ENCODE data around the gene METTL26.
A peak's percentile ranks its signal among the peaks of the same experiment; 100 is the strongest.

METTL26 gene

DNA sequence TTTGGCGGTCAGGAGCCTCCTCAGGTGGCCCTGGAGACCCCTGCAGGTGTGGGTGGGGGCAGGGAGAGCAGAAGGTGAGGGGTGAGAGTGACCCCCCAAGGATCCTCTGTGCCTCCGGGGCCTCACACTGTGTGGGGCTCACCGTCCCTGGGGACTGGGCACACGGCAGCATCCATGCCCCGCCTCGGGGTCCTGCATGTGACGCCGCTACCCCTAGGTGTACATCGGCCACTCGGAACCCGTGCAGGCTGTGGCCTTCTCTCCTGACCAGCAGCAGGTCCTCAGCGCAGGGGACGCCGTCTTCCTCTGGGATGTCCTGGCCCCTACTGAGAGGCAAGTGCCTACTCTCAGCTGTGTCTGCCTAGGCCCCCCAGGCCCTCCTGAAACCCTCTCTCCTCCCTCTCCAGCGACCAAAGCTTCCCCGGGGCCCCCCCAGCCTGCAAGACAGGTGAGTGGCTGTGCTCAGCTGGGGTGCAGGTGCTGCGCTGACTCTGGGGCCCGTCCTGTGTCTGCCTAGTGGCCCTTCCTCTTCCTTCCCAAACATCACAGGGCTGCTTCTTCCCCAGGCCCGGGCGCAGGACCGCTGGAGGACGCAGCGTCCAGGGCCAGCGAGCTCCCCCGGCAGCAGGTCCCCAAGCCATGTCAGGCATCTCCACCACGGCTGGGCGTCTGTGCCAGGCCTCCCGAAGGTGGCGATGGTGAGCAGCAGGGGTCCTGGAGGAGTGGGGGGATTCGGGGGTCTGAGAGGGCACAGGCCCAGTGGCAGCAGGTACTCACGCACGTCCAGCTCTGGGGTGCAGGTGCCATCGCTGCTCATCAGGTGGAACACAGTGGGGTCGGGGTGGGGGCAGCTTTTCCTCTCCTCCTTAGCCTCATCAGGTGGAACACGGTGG lies 22.8 kb upstream of the METTL26 start:
- DNase-seq: no peak

DNA sequence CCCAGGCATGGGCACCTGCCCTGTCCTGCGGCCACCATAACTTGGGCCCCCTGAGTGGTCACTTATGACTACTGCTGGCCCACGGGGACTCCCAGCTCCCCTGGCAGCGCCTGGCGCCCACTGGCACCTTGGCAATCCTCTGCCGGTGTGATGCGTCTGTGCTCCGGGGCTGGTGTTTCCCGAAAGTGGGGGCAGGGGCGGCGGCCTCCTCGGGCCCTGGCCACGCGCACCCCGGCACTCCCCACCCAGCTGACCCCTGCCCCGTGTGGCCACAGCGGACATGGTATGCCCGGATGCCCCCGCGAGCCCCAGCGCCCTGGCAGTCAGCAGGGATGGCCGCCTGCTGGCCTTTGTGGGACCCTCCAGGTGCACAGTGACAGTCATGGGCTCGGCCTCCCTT lies 21.4 kb upstream of the METTL26 start:
- DNase-seq: no peak

DNA sequence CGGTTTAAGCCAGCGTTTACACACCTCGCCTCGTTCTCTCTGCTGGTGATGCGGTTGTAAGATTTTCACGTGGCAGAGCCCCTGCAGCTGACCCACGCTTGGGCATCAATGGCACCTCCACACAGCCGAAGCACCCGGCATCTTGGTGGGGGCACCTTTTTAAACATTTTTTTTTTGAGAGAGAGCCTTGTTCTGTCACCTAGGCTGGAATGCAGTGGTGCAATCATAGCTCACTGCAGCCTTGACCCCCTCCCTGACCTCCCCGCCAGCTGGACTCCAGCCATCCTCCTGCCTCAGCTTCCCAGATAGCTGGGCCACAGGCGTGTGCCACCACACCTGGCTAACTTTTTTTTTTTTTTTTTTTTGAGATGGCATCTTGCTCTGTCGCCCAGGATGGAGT lies 17.9 kb upstream of the METTL26 start:
- DNase-seq: no peak

DNA sequence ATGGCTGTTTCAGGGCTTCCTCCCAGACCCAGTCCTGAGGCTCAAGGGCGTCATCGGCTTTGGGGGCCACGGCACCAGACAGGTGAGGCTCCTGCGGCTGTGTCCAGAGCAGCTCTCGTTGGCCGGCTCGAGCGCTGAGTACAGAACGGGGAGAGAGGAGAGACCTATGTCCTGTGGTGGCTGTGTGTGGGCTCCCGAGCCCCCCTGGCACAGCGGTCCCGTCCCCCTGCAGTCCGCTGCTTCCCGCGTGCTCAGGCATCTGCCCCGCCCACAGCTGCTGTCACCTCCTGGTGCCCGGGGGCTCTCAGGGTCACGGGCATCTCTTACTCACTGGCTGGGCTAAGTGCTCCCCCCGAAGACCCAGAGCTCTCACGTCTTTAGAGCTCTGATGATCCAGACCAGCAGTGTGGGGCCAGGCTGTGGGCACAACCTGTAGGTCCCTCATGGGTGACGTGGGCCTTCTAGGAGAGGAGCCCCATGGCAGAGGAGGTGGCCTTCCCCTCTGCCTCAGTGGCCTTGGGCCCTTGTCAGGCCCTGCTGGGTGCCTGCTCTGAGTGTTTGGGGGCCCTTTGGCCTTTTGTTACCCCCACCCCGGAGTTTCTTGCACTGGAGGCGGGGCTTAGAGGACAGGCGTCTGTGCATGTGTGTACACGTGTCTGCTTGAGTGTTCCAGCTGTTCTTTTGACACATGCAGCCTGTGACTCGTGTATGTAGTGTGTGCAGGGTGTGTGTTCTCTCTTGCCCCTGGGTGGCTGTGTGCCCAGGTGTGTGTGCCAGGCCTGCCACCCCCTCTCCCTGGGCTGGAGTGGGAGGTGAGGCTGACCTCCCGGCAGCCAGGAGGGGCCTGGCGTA lies 16.6 kb upstream of the METTL26 start:
- no peak for DNase-seq

DNA sequence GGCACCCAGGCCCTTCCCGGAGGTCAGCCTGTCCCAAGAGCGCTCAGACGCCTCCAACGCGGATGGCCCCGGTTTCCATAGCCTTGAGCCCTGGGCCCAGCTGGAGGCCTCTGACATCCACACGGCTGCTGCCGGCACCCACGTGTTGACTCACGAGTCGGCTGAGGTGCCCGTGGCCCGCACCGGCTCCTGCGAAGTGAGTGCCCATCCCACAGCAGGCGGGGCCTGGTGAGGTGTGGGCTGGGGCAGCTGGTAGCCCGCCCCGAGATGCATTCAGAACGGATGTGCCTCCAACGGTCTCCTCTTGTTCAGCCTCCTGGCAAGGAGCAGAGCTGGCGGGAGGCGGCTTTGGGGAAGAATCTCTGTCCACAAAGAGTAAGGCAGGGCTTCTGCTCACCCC lies 15.7 kb upstream of the METTL26 start:
- no peak for DNase-seq

DNA sequence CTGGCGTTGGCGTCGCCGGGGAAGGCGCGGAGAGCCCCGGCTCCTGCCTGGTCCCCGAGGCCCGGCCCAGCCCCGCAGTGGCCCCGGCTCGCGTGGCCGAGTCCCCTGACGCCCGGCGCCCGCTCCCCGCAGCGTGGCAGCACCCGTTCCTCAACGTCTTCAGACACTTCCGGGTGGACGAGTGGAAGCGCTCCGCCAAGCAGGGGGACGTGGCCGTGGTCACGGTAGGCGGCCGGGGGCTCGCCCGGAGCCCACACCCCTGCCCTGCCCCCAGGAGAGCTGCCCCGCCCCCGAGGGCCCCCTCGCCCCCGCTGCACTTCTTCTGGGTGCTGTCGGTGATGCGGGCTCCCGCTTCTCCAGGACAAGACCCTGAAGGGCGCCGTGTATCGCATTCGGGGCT lies 13.5 kb upstream of the METTL26 start:
- no peak for DNase-seq

DNA sequence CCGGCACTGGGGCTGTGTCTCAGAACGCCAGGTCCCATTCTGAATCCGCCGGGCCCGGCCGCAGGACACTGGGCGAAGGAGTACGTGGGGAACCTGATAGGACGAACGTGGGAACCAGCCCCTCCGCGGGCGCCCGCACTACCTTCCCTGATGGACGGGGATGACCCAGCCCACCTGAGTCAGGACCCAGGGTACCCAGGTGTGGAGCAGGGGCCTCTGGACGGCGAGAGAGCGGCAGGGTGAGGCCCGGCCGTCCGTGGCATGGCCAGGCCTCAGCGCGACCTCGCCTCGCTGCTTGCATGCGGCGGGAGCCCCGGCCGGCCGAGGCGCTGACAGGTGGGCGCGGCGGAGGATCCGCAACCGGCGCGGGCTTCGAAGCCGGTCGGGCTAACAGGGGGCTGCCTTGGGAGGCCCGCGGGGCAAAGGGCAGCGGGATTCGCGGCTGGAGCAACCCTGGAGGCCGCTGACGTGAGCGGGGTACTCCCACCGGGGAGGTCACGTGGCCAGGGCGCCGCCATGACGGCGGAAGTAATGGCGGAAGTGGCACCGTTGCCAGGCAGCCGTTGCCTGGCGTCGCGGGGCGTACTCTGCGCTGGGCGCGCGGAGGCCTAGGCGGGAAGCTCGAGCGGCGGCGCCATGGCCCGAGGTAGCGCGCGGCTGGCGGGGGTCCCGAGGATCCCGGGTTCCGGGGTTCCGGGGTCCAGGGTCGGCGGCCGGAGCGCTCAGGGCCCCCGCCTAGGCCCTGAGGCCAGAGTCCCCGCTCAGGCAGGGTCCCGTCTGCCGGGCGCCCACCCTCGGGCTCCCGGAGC lies 12.9 kb upstream of the METTL26 start, which contains the start of gene WDR90:
TSS of gene WDR90 (plus strand) at position 585 of the 809 bp plus-strand sequence. CDS start at position 637, 52 bp downstream.
- peak; percentile 89 for DNase-seq

DNA sequence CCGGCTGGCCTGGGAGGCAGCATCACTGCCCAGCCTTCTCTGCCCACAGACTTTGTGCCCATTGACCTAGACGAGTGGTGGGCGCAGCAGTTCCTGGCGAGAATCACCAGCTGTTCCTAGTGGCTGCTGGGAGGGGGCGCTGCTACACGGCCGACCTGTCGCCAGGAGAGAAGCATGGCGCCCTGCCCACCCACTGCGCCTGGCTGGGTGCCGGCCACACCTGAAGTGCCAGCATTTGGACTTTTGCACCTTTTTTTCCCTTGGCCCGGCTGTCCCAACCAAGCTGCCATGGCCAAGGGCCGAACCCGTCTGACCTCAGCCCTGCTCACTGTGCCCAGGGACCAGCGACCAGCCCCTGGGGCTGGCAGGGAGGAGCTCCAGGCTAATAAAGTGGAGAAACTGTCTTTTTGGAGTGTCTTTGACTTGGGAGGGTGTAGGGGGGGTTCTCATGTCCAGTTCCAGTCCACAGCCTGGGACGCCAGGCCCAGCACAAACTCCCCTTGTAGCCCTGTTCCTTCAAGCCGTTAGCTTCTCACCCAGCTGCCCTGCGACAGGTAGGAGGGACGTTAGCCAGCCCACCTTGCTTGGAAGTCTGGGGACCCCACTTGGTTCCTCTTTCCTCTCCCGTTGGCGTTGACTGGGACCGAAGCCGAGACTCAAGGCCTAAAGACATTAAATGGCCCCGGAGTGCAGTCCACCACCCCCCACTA lies 12.1 kb upstream of the METTL26 start:
- peak; percentile 60 for DNase-seq

DNA sequence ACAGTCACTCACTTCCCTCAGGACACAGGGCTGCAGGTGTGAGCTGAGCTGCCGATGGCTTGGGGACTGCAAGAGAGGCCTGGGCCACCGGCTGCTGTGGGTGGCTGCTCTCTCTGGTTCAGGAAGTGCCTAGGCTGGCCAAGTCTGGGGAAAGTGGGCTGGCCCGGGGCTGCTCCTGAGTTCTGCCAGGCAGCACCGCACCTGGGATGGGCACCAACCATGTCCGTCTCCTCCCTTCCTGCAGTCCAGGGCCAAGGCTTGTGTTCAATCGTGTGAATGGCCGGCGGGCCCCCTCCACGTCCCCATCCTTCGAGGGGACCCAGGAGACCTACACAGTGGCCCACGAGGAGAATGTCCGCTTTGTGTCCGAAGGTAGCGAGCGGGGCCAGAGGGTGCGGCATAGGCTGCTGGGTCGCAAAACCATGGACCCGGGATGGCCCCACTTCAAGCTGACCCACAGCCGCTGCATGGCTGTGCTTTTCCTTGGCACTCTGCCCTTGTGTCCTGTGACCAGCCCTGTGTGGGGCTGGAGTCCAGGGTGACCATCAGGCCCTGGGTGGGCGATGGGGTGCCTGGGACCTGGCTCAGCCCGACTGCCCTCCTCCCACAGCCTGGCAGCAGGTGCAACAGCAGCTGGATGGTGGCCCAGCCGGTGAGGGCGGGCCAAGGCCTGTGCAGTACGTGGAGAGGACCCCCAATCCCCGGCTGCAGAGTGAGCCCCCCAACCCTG lies 11.2 kb upstream of the METTL26 start:
- peak; percentile 22 for DNase-seq

DNA sequence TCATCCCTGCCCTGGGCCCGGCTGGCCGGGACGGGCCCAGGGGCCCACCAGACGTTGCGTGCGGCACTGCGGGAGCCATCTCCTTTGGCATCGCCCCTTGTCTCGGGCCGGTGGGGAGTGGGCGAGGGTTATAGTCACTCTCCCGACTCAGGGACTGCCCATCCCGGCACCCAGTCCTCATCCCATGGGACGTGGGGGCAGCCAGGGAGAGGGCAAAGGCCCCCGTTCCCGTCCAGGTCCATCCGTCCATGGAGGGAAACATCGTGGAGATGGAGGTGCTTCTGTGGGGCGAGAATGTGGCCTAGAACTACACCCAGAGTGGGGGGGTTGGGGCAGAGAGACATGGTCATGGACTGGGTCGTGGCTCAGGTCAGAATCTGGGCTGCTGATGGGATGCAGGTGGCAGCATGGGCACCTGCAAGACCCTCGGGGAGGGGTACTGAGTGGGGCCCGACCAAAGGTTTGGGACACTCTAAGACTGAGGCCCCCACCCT lies 10.6 kb upstream of the METTL26 start:
- DNase-seq: no peak

DNA sequence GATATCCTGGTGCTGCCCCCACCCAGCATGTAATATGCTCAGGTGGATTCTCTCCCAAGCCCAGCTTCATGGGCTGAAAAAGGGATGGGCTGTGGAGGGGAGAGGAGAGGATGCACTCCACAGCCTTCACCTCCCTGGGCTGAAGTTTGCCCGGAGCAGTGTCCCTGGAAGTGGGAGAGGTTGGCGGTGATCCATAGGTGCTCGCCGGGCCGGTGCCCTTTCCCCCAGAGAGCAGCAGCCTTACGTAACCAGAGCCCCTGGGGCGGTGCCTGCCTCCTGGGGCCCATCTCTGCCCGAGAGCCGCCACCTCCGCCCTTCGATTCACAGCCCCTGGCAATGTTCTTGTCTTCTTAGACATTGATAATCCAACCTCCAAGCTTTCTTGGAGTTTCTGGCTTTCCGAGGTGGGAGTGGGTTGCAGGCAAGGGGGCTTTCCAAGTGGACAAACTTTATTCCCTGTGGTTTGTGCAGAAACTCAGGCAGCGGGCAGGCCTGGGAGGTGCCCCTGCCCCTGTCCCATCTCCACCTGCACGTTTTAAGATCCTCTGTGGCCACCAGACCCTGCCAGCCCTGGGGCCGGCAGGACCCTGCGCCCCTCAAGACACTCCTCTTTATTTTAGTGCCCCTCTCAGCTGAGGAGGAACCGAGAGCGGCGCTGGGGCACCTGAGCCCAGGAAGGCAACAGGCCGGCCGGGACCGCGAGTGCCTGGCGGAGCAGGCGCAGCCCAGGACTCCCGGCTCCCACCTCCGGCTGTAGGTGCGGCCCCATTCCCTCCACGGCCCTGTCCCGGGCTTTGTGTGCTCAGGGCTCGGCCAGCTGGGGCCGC lies 10.0 kb upstream of the METTL26 start:
- DNase-seq: no peak

DNA sequence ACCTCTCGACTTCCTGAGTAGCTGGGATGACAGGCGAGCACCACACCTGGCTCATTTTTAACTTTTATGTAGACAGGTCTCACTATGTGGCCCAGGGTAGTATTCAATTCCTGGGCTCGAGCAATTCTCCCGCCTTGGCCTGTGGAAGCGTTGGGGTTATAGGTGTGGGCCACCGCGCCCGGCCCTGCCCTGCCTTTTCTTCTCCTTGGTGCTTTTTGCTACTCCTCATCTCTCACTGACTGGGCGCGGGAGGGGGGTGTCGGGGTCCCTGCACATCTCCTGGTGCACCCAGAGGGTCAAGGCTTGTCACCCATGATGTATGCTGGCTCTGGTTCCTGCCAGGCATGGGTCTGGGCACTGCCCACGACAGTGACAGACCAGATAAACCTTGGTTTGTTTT lies 8.5 kb upstream of the METTL26 start:
- DNase-seq: no peak

DNA sequence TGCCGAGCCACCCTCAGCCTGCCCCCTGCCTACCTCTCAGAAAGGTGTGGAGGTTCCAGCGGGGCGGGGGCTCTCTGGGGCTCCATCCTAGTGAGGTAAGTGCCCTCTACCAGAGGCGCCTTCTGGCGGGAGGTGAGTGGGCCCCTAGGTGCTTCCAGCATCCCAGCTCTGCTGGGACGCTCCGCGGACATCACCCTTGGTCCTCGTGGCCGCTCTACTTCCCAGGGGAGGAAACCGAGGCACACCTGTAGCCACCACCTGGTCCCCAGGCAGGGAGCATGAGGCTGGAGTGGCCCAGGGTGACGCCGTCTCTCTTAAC lies 6.9 kb upstream of the METTL26 start:
- no peak for DNase-seq

DNA sequence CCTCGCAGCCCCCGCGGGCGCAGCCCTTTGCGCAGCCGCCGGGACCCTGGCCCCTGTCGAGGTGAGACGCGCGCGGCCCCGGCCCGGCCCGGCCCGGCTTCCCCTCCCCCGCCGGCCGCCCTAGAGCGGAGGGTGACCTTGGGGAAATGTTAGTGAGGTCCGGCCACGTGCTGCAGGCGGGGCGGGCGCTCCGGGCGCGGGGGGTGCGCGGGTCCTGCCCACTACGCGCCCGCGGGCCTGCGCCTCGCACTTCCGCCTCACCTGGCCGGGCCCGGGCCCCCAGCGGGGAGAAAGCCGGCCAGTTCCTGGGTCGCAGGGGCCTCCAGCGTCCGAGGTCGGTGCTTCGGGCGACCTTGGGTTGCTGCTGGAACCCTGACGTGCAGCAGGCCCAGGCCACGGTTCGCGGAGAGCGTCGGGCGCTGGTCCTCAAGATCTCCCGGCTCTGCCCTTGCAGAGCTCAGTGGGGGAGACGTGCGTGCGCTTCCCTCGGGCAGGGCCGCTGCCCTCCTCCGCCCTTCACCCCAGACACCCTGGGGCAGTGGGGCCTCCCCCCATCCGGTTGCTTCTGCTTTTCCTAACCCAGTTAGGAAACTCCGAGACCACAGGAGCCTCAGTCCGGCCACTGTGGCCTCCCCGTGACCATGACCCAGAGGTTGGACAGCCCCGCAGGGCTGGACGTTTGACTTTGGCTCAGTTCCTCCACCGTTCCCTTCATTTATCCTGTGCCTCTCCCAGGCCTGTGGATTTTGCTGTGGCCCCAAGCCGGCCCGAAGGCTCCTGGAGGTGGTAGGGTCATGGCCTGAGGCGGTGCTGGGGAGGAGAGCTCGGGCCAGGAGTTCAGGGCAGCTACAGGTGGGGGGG lies 6.3 kb upstream of the METTL26 start:
- DNase-seq: peak; percentile 20

DNA sequence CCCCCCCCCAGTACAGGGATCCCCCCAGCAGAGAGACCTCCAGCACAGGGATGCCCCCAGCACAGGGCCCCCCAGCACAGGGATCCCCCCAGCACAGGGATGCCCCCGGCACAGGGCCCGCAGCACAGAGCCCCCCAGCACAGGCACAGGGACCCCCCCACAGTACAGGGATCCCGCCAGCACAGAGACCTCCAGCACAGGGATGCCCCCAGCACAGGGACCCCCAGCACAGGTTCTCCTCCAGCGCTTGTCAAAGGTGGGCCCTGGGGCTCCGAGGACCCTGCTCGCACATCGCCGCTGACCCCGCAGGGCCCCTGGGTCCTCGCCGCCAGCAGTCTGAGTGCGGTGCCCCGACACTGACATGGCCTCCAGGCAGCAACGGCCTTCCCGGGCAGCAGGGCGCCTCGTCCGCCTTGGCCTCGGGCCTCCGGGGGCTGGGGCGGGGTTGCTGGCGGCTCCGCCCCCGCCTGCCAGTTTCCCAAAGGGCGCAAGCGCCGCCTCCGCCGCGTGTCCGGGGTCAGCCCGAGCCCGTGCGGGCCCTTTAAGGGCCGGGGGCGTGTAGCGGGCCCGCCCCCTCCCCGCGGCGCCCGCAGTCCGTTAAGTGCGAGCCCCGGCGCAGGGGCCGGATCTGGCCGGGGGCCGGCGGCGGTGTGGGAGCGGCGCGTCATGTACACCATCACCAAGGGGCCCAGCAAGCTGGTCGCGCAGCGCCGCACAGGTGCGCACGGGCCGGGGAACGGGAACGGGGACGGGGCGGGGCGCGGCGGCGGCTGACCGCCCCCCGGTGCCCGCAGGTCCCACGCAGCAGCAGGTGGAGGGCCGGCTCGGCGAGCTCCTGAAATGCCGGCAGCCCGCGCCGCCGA lies 5.5 kb upstream of the METTL26 start, which contains the start of gene MCRIP2:
TSS of gene MCRIP2 (plus strand) at position 503 of the 863 bp plus-strand sequence. CDS start at position 667, 164 bp downstream.
- DNase-seq: peak; percentile 66

DNA sequence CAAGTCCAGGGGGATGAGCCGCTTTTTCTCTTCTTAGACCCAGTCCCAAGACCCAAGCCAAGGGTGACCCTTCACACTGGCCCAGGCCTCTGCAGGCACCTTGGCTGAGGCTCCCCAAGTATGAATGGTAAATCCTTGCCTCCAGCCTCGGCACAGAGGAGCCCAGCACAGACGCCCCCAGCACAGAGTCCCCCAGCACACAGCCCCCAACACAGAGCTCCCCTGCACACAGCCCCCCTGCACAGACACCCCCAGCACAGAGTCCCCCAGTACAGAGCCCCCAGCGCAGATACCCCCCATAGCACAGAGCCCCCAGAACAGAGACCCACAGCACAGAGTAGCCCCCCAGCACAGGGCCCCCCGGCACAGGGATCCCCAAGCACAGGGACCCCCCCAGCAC lies 4.5 kb upstream of the METTL26 start:
- no peak for DNase-seq

DNA sequence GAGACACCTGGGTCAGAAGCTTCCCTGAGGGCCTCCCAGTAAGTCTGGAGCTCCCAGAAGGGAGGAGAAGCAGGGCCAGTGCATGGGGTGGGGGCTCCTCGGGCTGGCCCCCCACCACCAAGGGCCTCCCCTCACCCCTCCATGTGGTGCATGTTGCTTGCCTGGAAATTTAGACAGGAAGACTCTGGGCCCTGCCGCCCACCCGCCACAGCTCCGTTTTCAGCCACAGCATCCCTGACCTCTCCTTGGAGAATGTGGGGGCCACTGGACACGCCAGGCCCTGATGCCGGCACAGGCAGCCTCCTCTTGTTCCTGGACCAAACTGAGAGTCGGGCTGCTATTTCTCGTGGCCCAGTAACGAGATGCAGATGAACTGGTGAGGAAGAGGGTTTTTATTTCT lies 2.7 kb upstream of the METTL26 start:
- DNase-seq: no peak

DNA sequence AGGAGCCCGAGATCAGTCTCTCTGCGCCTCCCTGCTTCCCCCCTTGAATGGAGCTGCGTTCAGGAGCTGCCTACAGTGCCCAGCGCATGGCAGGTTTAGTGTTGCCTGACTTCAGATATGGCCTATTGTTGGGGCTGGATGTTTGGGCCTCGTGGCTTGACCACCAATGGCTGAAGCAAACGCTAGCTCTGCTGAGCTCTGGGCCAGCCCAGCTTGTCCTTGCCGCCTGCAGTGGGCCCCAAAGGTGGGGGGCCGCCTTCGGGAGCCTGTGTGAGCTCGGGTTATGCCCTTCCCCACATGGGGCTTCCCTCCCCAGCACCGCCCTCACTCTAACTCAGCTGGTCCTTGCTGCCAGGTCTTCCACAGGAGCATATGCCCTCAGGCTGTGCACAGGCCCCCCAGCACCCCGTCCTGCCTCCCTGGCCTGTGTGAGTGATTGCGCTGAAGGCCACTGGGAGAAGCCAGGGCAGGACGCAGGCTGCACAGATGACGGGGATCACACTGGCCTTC lies 2.0 kb upstream of the METTL26 start:
- DNase-seq: no peak
